WI38 (cell line): ENCODE measurements around the gene PYROXD2.

Experiments
- H3K4me3 ChIP-seq: 2 replicates; pipeline ENCODE4 v1.5.1; 2011; ENCODE audit warnings: low read depth, mild to moderate bottlenecking, control low read depth, low read length
- TF ChIP-seq, protein P1 (sequence below): IDR thresholded peaks from 2 replicates; pipeline ENCODE4 v1.5.1; 2012; ENCODE audit warnings: low read depth, mild to moderate bottlenecking, control low read depth, low read length

Gene PYROXD2

DNA sequence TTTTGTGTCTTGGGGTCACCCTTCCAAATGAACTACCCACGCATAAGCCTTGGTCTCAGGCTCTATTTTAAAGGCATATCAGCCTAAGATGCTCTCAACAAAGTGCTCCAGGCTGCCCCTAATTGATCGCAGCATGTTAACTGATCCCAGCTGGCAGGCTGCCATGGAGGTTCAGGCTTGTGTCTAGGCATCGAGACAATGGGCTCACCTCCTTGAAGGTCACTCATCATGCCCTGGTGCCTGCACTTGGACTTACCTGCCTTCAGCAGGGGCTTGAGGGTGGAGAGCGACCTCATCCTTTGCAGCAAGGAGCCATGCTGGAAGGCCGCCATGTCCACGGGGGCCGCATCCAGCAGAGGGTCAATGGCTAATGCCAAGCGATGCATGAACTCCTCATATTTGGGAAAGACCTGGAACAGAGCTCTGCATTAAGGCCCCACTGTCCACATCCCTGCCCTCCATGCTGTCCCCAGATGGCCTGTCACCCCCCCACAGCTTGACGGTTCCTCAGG is 17.8 kb downstream of the PYROXD2 start:
- TF ChIP-seq, protein P1, sequence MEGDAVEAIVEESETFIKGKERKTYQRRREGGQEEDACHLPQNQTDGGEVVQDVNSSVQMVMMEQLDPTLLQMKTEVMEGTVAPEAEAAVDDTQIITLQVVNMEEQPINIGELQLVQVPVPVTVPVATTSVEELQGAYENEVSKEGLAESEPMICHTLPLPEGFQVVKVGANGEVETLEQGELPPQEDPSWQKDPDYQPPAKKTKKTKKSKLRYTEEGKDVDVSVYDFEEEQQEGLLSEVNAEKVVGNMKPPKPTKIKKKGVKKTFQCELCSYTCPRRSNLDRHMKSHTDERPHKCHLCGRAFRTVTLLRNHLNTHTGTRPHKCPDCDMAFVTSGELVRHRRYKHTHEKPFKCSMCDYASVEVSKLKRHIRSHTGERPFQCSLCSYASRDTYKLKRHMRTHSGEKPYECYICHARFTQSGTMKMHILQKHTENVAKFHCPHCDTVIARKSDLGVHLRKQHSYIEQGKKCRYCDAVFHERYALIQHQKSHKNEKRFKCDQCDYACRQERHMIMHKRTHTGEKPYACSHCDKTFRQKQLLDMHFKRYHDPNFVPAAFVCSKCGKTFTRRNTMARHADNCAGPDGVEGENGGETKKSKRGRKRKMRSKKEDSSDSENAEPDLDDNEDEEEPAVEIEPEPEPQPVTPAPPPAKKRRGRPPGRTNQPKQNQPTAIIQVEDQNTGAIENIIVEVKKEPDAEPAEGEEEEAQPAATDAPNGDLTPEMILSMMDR = no peak

GRCh38 chr10:98396096-98397063 is 18.6 kb downstream of the PYROXD2 start:
- H3K4me3 ChIP-seq = no peak overlapping the region
- TF ChIP-seq, protein P1 = no peak

More for the DNA sequence above, 17.8 kb downstream of the PYROXD2 start:
- no peak overlapping the region for H3K4me3 ChIP-seq

DNA sequence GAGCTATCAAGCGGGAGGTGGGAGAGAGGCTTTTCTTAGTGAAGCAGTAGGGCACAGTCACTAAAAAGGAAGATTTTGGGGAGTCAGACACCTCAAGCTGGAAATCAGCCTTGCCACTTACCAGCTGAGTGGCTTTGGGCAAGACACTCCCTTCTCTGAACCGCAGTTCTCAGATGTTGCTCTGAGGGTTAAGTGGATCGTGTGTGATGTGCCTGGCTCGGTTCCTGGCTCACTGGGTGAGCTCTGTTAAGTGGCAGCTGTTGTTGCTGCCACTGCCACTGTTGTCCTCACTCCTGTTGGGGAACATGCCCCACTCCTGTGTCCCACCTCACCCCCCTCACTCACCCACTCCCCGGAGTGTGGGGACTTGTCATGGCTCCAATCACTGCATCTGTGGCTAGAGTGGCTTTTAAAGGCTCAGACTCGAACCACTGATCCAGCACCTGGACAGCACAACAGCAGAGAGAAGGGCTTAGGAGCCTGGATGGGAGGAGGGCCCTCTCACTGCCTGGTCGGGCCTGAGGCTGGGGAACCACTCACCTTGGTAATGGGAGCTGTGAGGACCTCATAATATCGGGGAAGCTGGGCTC is 20.0 kb downstream of the PYROXD2 start:
- H3K4me3 ChIP-seq = no peak overlapping the region
- TF ChIP-seq, protein P1 = no peak

DNA sequence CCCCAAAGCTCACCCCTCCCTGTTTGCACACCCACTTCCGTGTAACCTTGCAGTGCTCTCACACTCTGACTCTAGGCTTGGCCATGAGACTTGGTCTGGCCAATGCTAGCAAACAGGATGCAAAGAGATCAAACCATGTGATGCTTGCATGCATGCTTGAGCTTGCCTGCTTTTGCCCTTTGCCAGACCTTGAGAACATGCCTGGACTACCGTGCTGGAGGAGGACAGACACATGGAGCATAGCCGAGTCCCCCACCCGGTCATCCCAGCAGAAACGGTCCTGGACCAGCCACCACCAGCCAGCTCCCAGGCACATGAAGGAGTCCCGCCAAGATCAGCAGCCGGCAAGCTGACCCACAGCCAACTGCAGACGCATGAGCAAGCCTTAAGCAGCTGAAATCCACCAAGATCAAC is 23.4 kb downstream of the PYROXD2 start:
- no peak overlapping the region for H3K4me3 ChIP-seq
- TF ChIP-seq, protein P1 = no peak

DNA sequence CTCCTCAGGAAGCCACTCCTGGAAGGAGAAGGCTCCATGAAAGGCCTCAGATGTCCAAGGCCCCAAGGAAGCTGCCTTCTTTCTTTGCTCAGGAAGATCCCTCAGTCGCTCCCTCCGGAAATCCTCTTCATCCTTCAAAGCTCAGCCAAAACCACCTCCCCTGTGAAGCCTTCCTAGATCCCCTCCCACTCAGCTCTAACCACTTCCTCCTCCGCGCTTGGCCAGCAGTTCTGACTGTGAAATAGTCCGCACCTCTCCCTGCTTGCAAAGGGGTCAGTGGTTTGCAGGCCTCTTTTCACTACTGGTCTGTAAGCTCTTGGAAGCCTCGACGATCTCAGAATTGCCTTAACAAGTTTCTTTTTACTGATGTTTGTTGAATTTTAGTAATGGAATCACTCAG is 23.9 kb downstream of the PYROXD2 start:
- TF ChIP-seq, protein P1 = no peak
- H3K4me3 ChIP-seq = no peak overlapping the region

DNA sequence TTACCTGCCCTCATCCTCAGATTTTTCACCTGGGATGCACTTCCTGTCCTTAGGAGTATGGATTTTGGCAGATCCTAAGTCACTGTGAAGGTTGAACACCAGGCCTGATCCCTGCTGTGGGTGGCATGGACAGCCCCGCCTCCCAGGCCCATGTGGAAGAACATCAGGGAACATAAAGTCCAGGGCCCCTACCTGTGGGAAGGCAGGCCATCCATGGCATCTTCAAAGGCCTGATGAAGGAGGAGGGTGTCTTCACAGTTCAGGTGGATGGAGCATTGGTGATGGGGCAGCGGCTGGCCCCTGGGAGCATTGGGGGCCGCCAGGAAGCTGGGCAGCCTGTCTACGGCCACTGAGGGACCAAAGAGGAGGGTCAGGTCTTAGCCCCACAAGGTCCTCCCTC is 24.6 kb downstream of the PYROXD2 start:
- TF ChIP-seq, protein P1 = no peak
- H3K4me3 ChIP-seq = no peak overlapping the region

DNA sequence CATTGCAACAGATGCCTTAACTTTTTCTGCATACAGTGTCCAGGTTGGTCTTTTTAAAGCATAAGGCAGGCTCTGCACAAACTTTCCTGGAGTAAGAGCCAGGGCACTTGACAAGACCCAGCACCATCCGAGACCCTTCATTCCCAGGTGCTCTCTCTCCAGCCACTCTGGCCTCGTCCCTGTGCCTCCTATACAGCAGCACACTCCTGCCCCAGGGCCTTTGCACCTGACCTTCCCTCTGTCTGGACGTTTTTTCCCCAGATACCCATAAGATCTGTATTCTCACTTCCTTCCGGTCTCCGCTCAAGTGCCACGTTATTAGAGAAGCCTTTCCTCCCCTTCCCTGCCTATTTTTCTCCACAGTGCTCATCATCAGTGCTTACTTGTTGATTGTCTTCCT is 25.6 kb downstream of the PYROXD2 start:
- TF ChIP-seq, protein P1 = no peak
- no peak overlapping the region for H3K4me3 ChIP-seq
